ENCODE data around the gene CACNG3.

Gene CACNG3

DNA sequence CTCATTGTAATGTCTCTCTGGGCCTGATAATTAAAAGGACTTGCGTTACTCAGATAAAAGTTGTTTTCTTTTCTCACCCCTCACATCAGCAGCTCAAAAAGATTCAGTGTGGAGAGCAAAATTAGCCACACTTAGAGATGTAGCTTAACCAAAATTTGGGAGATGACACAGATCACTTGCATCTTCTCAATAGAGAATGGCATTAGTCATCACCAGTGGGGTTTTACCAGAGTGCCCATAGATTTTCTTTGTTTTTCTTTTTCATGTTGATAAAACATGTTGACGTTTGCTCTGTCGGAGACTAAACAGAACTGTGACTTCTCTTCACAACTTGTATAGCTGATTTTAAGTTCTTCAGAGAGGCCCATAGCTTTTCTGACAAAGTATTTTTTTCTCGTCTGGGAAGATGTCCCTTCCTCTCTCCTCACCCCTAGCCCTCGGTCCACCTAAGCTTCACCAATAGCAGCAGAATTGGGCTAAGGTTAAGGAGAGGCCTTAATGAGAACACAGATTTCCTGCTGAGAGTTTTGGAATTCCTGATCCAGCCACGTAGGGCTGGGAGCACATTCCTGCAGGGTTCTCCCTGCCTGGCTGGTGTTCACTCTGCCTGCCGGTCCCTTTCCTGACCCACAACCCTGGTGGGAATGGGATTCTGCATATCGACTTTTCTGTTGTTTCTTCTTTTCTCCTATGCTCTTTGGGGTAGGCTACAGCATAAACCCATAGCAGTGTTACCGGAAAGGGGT is 92.6 kb downstream of the CACNG3 start:
- H3K9me3 ChIP-seq, result no peaks in the 10 kb centered on the region
- no peaks in the 10 kb centered on the region for H3K36me3 ChIP-seq
- no peak overlapping the region for H3K4me3 ChIP-seq
- no peaks in the 10 kb centered on the region for H3K4me1 ChIP-seq
- H4K20me1 ChIP-seq, result no peaks in the 10 kb centered on the region
- no peak for TF ChIP-seq Cebpa-rat (IDR thresholded peaks at IDR 0.05)
- no peaks in the 10 kb centered on the region for H3K27me3 ChIP-seq
- H3K9ac ChIP-seq, result no peak overlapping the region
- H3K27ac ChIP-seq, result no peak overlapping the region
- H3K4me2 ChIP-seq, result no peak overlapping the region

DNA sequence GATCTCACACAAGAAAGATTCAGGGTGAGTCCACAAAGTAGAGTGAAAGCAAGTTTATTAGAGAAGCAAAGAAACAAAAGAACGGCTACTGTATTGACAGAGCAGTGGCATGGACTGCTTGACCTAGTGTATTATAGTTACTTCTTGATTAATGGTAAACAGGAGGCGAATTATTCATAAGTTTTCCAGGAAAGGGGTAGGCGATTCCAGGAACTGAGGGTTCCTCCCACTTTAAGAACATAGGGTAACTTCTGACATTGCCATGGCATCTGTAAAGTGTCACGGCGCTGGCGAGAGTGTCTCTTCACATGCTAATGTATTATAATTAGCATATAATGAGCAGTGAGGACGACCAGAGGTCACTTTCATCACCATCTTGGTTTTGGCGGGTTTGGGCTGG is 93.2 kb downstream of the CACNG3 start:
- TF ChIP-seq Cebpa-rat (IDR thresholded peaks at IDR 0.05), result no peak
- Histone ChIP-seq H4K20me1 (no peaks in the 10 kb centered on the region), H3K4me3 (no peak overlapping the region), H3K27ac (no peak overlapping the region), H3K4me1 (no peaks in the 10 kb centered on the region), H3K36me3 (no peaks in the 10 kb centered on the region), H3K9me3 (no peaks in the 10 kb centered on the region), H3K9ac (no peak overlapping the region), H3K4me2 (no peak overlapping the region), H3K27me3 (no peaks in the 10 kb centered on the region)

DNA sequence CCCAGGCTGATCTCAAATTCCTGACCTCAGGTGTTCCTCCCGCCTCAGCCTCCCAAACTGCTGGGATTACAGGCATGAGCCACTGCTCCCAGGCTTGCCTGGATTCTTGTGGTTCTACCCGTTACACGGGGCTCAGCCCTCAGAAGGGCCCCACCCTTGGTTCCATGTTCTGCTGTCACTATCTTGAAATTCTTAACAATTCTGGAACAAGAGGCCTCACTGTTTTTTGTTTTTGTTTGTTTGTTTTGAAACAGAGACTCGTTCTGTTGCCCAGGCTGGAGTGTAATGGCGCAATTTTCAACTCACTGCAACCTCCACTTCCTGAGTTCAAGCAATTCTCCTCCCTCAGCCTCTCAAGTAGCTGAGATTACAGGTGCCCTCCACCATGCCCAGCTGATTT is 96.6 kb downstream of the CACNG3 start:
- Histone ChIP-seq H4K20me1 (no peaks in the 10 kb centered on the region), H3K36me3 (no peaks in the 10 kb centered on the region), H3K9me3 (no peaks in the 10 kb centered on the region), H3K4me3 (no peak overlapping the region), H3K27me3 (no peaks in the 10 kb centered on the region), H3K9ac (no peak overlapping the region), H3K4me2 (no peak overlapping the region), H3K4me1 (no peaks in the 10 kb centered on the region), H3K27ac (no peak overlapping the region)
- TF ChIP-seq Cebpa-rat (IDR thresholded peaks at IDR 0.05), result no peak

DNA sequence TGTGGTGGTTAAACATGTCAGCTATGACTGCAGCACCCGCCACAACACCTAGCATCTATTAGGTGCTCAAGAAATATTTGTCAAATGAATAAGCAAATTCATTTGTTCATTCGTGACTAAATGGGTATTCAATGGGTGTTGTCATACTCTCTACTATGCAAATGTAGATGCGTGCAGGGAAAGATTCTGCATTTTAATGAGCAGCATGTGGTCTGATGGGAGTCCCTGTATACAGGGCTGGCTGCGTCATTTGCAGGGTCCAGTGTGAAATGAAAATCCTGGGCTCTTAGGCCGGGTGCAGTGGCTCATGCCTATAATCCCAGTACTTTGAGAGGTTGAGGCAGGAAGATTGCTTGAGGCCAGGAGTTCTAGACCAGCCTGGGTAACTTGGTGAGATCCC is 97.5 kb downstream of the CACNG3 start:
- Histone ChIP-seq H3K9ac (no peak overlapping the region), H3K27me3 (no peaks in the 10 kb centered on the region), H4K20me1 (no peaks in the 10 kb centered on the region), H3K36me3 (no peaks in the 10 kb centered on the region), H3K4me1 (no peaks in the 10 kb centered on the region), H3K27ac (no peak overlapping the region), H3K4me2 (no peak overlapping the region), H3K9me3 (no peaks in the 10 kb centered on the region), H3K4me3 (no peak overlapping the region)
- TF ChIP-seq Cebpa-rat (IDR thresholded peaks at IDR 0.05), result no peak

DNA sequence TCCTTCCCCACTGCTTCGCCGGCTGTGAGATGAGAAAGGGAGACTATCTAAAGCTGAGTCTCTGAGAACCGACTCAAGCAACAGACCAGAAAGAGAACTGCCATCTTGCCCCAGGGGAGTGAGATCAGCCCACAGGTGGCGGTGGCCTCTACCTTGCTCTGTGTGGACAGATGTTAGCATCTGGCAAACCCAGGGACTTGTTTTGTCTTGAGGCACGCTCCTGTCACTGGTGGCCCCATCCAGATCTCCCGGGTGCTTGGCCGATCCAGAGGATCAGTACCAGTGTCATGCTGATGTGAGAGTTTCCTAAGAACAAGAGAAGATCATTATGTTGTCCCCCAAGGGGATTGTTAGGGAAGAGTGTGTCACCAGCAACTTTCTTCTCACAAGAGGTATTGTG is 101.4 kb downstream of the CACNG3 start:
- no peaks in the 10 kb centered on the region for H4K20me1 ChIP-seq
- no peak overlapping the region for H3K4me2 ChIP-seq
- no peak for TF ChIP-seq Cebpa-rat (IDR thresholded peaks at IDR 0.05)
- no peak overlapping the region for H3K9ac ChIP-seq
- H3K9me3 ChIP-seq, result no peaks in the 10 kb centered on the region
- H3K4me1 ChIP-seq, result no peaks in the 10 kb centered on the region
- no peak overlapping the region for H3K27ac ChIP-seq
- no peaks in the 10 kb centered on the region for H3K27me3 ChIP-seq
- no peaks in the 10 kb centered on the region for H3K36me3 ChIP-seq
- no peak overlapping the region for H3K4me3 ChIP-seq

DNA sequence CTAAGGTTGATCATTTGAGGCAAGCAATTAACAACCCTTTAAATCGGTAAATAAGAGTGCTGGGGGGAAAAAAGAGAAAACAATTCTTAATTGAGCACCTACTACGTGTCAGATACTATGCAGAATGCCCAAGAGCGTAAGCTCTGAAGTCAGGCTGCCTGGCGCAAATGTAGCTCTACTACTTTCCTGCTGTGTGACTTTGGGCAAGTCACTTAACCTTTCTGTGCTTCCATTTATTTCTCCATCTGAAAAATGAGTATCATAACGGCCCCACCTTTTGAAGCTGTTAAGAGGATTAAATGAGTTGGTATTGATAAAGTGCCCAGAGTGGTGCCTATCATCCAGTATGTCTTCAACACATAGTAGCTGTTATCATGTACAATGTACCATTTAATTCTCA is 102.0 kb downstream of the CACNG3 start:
- Histone ChIP-seq H3K4me3 (no peak overlapping the region), H3K27ac (no peak overlapping the region), H3K27me3 (no peaks in the 10 kb centered on the region), H3K4me2 (no peak overlapping the region), H3K9ac (no peak overlapping the region), H3K36me3 (no peaks in the 10 kb centered on the region), H4K20me1 (no peaks in the 10 kb centered on the region), H3K4me1 (no peaks in the 10 kb centered on the region), H3K9me3 (no peaks in the 10 kb centered on the region)
- TF ChIP-seq Cebpa-rat (IDR thresholded peaks at IDR 0.05), result no peak

DNA sequence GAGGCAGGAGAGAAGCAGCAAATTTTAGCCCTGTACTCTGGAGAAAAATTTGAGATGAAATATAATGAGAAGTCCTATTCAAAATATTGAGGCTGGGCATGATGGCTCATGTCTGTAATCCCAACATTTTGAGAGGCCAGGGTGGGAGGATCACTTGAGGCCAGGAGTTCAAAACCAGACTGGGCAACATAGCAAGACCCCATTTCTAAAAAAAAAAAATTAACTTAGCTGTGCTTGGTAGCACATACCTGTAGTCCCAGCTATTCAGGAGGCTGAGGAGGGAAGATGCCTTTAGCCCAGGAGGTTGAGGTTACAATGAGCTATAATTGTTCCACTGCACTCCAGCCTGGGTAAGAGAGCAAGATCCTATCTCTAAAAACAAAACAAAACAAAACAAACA is 103.4 kb downstream of the CACNG3 start:
- H3K27ac ChIP-seq, result no peak overlapping the region
- H3K9ac ChIP-seq, result no peak overlapping the region
- no peaks in the 10 kb centered on the region for H3K27me3 ChIP-seq
- no peaks in the 10 kb centered on the region for H3K36me3 ChIP-seq
- H3K9me3 ChIP-seq, result no peaks in the 10 kb centered on the region
- no peaks in the 10 kb centered on the region for H4K20me1 ChIP-seq
- no peak overlapping the region for H3K4me2 ChIP-seq
- H3K4me3 ChIP-seq, result no peak overlapping the region
- no peaks in the 10 kb centered on the region for H3K4me1 ChIP-seq
- no peak for TF ChIP-seq Cebpa-rat (IDR thresholded peaks at IDR 0.05)

DNA sequence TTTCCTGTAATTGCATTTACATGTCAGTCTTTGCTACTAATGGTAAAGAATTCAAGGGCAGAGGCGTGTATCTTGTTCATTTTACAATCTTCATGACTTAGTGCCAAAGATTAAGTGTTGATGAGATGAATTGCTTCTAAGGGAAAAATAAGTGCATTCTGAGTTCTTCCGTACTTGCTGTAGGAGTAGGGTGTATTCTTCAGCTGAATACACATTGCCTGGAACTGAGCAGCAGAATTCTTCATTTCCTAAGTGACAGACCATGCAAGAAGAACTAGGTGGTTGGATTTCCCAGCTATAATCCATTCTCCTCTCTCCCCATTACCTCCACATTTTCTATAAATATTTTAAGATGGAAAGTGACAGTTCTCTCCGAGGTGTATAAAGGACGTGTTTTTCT is 104.8 kb downstream of the CACNG3 start:
- no peaks in the 10 kb centered on the region for H4K20me1 ChIP-seq
- no peak overlapping the region for H3K4me3 ChIP-seq
- no peak overlapping the region for H3K27ac ChIP-seq
- no peak overlapping the region for H3K9ac ChIP-seq
- no peaks in the 10 kb centered on the region for H3K27me3 ChIP-seq
- no peaks in the 10 kb centered on the region for H3K4me1 ChIP-seq
- H3K36me3 ChIP-seq, result no peaks in the 10 kb centered on the region
- TF ChIP-seq Cebpa-rat (IDR thresholded peaks at IDR 0.05), result no peak
- no peaks in the 10 kb centered on the region for H3K9me3 ChIP-seq
- no peak overlapping the region for H3K4me2 ChIP-seq

DNA sequence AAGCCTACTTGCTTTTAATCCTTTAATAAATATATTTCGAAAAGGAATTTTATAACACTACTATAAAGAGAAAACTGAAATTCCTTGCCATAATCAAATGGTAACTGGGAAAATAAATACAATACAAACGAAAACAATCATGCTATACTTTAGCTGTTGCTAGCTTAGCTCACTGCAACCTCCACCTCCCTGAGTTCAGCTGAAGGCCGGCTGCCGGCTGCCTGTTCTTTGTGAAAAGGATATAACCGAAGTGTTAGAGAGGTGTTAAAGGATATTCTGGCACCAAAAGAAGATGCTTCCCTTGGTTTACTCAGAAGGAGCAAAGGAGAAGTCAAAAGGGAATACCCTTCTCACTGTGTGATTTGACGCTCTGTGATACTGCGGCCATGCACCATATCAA is 108.5 kb downstream of the CACNG3 start:
- no peaks in the 10 kb centered on the region for H3K4me1 ChIP-seq
- H4K20me1 ChIP-seq, result no peaks in the 10 kb centered on the region
- H3K9me3 ChIP-seq, result no peaks in the 10 kb centered on the region
- no peak for TF ChIP-seq Cebpa-rat (IDR thresholded peaks at IDR 0.05)
- no peaks in the 10 kb centered on the region for H3K27me3 ChIP-seq
- H3K4me3 ChIP-seq, result no peak overlapping the region
- H3K4me2 ChIP-seq, result no peak overlapping the region
- H3K9ac ChIP-seq, result no peak overlapping the region
- no peaks in the 10 kb centered on the region for H3K36me3 ChIP-seq
- no peak overlapping the region for H3K27ac ChIP-seq

DNA sequence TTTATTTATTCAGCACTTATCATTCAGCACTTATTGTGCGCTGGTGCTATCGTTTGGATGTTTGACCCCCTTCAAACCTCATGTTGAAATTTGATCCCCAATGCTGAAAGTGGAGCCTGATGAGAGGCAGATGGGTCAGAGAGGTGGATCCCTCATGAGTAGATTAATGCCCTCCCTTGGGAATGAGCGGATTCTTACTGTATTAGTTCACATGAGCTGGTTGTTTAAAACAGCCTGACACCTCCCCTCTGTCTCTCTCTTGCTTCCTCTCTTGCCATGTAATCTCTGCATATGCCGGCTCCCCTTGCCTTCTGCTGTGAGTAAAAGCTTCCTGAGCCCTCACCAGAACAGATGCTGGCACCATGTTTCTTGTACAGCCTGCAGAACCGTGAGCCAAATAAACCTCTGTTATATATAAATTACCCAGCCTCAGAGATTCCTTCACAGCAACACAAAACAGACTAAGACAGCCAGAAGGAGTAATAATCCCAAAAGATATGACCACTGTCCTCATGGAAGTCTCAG is 111.1 kb downstream of the CACNG3 start:
- Histone ChIP-seq H3K27me3 (no peaks in the 10 kb centered on the region), H4K20me1 (no peaks in the 10 kb centered on the region), H3K4me2 (no peak overlapping the region), H3K4me1 (no peaks in the 10 kb centered on the region), H3K36me3 (no peaks in the 10 kb centered on the region), H3K4me3 (no peak overlapping the region), H3K27ac (no peak overlapping the region), H3K9me3 (no peaks in the 10 kb centered on the region), H3K9ac (no peak overlapping the region)
- TF ChIP-seq Cebpa-rat (IDR thresholded peaks at IDR 0.05), result no peak

DNA sequence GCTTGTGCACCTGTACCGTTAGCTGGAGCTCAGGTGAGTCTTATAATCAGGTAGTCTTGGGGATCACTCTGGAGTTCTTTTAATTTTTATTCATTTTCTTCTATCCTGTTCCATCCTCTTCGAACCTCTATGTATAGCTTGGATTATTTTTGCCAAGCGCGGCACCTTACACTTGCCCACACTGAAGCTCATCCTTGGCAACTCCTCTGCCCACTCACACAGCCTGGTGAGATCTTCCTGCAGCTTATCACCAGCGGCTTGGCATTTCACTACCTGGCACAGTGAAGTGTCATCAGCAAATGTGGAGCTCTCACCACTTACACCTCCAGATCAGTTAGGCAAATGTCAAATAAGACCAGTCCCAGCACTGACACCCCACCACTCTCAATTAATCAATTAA is 116.7 kb downstream of the CACNG3 start:
- Histone ChIP-seq H3K27me3 (no peaks in the 10 kb centered on the region), H4K20me1 (no peaks in the 10 kb centered on the region), H3K9me3 (peaks cover 9% of the 10 kb centered on the region), H3K4me1 (no peaks in the 10 kb centered on the region), H3K4me3 (no peak overlapping the region), H3K9ac (no peak overlapping the region), H3K27ac (no peak overlapping the region), H3K4me2 (no peak overlapping the region), H3K36me3 (no peaks in the 10 kb centered on the region)
- no peak for TF ChIP-seq Cebpa-rat (IDR thresholded peaks at IDR 0.05)

Measured in BLaER1 (cell line).